ENCODE measurements around the gene IL9. TPM values are rescaled to one million over a fixed set of nuclear protein-coding genes. Genes with fewer than 3 reads are reported as not detected.

Gene IL9
- total and polyA plus RNA-seq, 10 of the 15 experiments (the other 5 are each of a cell fraction or from before 2014, with no cell fraction given), result not detected

GRCh38 chr5:135894276-135894675, 1.4 kb downstream of the IL9 start:
- Histone ChIP-seq H3K36me3 (ENCODE audit: control insufficient read depth in 2 of 2, insufficient read depth in 2 of 2, low read length in 1 of 2) (no peaks in the 10 kb centered on the region), H2AFZ (ENCODE audit: control insufficient read depth, low read depth, low read length) (no peak overlapping the region), H3K4me2 (ENCODE audit: control insufficient read depth, insufficient read depth) (no peak overlapping the region), H3K4me1 (ENCODE audit: control insufficient read depth, insufficient read depth, low read length) (no peaks in the 10 kb centered on the region), H4K20me1 (ENCODE audit: control insufficient read depth, insufficient read depth) (no peaks in the 10 kb centered on the region), H3K27ac (ENCODE audit: control insufficient read depth, insufficient read depth) (no peak overlapping the region), H3K4me3 (no peak overlapping the region), H3K9ac (ENCODE audit: control insufficient read depth, insufficient read depth, low read length) (no peak overlapping the region), H3K27me3 (replicated peaks in 1 of 2; ENCODE audit: control insufficient read depth in 2 of 2, insufficient read depth in 2 of 2, low read length in 1 of 2) (peaks cover 2 to 3% of the 10 kb centered on the region in 2 experiments; a peak in 1 of 4 replicates), H3K9me3 (replicated peaks; ENCODE audit: control insufficient read depth, insufficient read depth, low read length) (no peaks in the 10 kb centered on the region), H3K79me2 (ENCODE audit: control insufficient read depth, insufficient read depth, low read length) (no peaks in the 10 kb centered on the region)
- no peak for TF ChIP-seq SIN3A (IDR thresholded peaks at IDR 0.05; ENCODE audit: low read depth, low read length)
- no peak for TF ChIP-seq EZH2 (IDR thresholded peaks at IDR 0.05; ENCODE audit: borderline replicate concordance, control insufficient read depth, low read depth, low read length)
- TF ChIP-seq ETV6 (conservative IDR thresholded peaks at IDR 0.05 in 1 of 2, IDR thresholded peaks at IDR 0.05 in 1 of 2; ENCODE audit: borderline replicate concordance in 1 of 2, low read depth in 1 of 2), result no peak
- TF ChIP-seq ZNF384 (IDR thresholded peaks at IDR 0.05; ENCODE audit: borderline replicate concordance, low read depth, low read length), result no peak
- no peak for TF ChIP-seq ELK1 (IDR thresholded peaks at IDR 0.05; ENCODE audit: low read depth, low read length)
- ChIA-PET CTCF (interaction anchor here (1.2 kb wide), 1 partner anchor 278 kb away, joined by 3 read pairs; no protein-coding TSS in a partner anchor), RAD21 (ENCODE audit: unreplicated experiment) (no interaction called here), SMC1A (ENCODE audit: uncharacterized antibody, unreplicated experiment) (interaction anchor here (1.0 to 1.7 kb wide), 2 partner anchors 11 to 187 kb away, joined by 3 read pairs; no protein-coding TSS in a partner anchor), POLR2A (no interaction called here)
- intact Hi-C loops (cut with micrococcal nuclease; ENCODE audit: unreplicated experiment), result no loop called here
- ATAC-seq (no peak), DNase-seq (ENCODE audit: low read depth, low spot score) (no peak), FAIRE-seq (no peak)
- no TSS peak for BruUV-seq (replicated peaks)
- in situ Hi-C loops (cut with MboI), result no loop called here
- WGBS (ENCODE audit: insufficient coverage, insufficient replicate concordance, low lambda C conversion rate, missing lambda C conversion rate), result 38% methylated on average over 8 of the region's 8 CpGs

GRCh38 chr5:135891791-135892190, 3.9 kb downstream of the IL9 start:
- Histone ChIP-seq H3K79me2 (ENCODE audit: control insufficient read depth, insufficient read depth, low read length) (no peaks in the 10 kb centered on the region), H2AFZ (ENCODE audit: control insufficient read depth, low read depth, low read length) (no peak overlapping the region), H3K9me3 (replicated peaks; ENCODE audit: control insufficient read depth, insufficient read depth, low read length) (no peaks in the 10 kb centered on the region), H3K4me3 (no peak overlapping the region), H3K27me3 (replicated peaks in 1 of 2; ENCODE audit: control insufficient read depth in 2 of 2, insufficient read depth in 2 of 2, low read length in 1 of 2) (peaks cover 2 to 3% of the 10 kb centered on the region in 2 experiments; a peak in 1 of 4 replicates), H3K9ac (ENCODE audit: control insufficient read depth, insufficient read depth, low read length) (no peak overlapping the region), H3K36me3 (ENCODE audit: control insufficient read depth in 2 of 2, insufficient read depth in 2 of 2, low read length in 1 of 2) (no peaks in the 10 kb centered on the region), H4K20me1 (ENCODE audit: control insufficient read depth, insufficient read depth) (no peaks in the 10 kb centered on the region), H3K4me1 (ENCODE audit: control insufficient read depth, insufficient read depth, low read length) (no peaks in the 10 kb centered on the region), H3K27ac (ENCODE audit: control insufficient read depth, insufficient read depth) (no peak overlapping the region), H3K4me2 (ENCODE audit: control insufficient read depth, insufficient read depth) (no peak overlapping the region)
- in situ Hi-C loops (cut with MboI) (no loop called here), intact Hi-C loops (cut with micrococcal nuclease; ENCODE audit: unreplicated experiment) (no loop called here)
- ChIA-PET CTCF (interaction anchor here (0.6 to 3.7 kb wide), 7 partner anchors 13 to 323 kb away, joined by 3 to 17 read pairs (median 4); no protein-coding TSS in a partner anchor), SMC1A (ENCODE audit: uncharacterized antibody, unreplicated experiment) (interaction anchor here (0.7 to 1.2 kb wide), 5 partner anchors 8 to 63 kb away, joined by 3 read pairs; no protein-coding TSS in a partner anchor), RAD21 (ENCODE audit: unreplicated experiment) (no interaction called here), POLR2A (interaction anchor here (0.5 kb wide), 1 partner anchor 647 kb away, joined by 5 read pairs; no protein-coding TSS in a partner anchor)
- FAIRE-seq (no peak), DNase-seq (ENCODE audit: low read depth, low spot score) (no peak), ATAC-seq (no peak)
- BruUV-seq (replicated peaks), result no TSS peak
- TF ChIP-seq ZNF687 (IDR thresholded peaks at IDR 0.05) (no peak), BHLHE40 (IDR thresholded peaks at IDR 0.05; ENCODE audit: borderline replicate concordance in 1 of 2, low read depth in 2 of 2, low read length in 1 of 2) (no peak), TCF7 (IDR thresholded peaks at IDR 0.05; ENCODE audit: borderline replicate concordance) (no peak), YY1 (IDR thresholded peaks at IDR 0.05; ENCODE audit: low read depth, low read length) (no peak), MYC (IDR thresholded peaks at IDR 0.05; ENCODE audit: insufficient read depth, insufficient read length, insufficient replicate concordance, low read length, severe bottlenecking) (no peak)
